ENCODE results near the gene LY6G5B.

The LY6G5B gene

DNA sequence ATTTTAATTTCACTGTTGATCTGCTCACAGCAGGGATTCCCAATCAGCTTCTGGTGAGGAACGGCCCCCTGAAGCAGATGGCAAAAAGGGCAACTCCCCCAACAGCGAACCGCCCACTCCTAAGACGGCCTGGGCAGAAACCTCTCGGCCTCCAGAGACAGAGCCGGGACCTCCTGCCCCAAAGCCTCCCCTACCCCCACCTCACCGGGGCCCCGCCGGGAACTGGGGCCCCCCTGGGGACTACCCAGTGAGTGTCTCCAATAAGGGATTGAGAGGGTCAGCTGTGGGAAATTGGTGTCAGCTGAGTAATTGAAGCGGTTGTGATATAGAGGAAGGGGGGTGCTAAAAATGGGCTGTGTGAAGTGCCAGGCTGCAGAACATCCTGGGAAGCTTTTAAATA is 42.8 kb upstream of the LY6G5B start:
- no peak overlapping the region for H3K27ac ChIP-seq (ENCODE audit: low read length)

GRCh38 chr6:31627690-31628287 is 42.0 kb upstream of the LY6G5B start:
- Histone ChIP-seq H2AFZ (ENCODE audit: low read depth, low read length) (no peak overlapping the region), H4K20me1 (ENCODE audit: insufficient read depth, low read length) (peaks cover 73% of the 10 kb centered on the region), H3K79me2 (ENCODE audit: insufficient read depth, low read length) (peaks cover 80% of the 10 kb centered on the region), H3K9me3 (ENCODE audit: insufficient read depth, low read length, severe bottlenecking) (no peaks in the 10 kb centered on the region), H3K27me3 (ENCODE audit: insufficient read depth, low read length, poor library complexity) (no peaks in the 10 kb centered on the region), H3K27ac (ENCODE audit: low read length) (no peak overlapping the region), H3K4me3 (ENCODE audit: low read depth in 1 of 2, low read length in 2 of 2) (no peak overlapping the region), H3K36me3 (ENCODE audit: insufficient read depth, low read length) (peaks cover 100% of the 10 kb centered on the region), H3K9ac (ENCODE audit: low read depth, low read length) (0 out of 2 replicates have a peak overlapping the region, but pooled peaks have one; percentile 11), H3K4me1 (ENCODE audit: insufficient read depth, low read length) (peaks cover 24% of the 10 kb centered on the region), H3K4me2 (ENCODE audit: insufficient read depth, low read length) (no peak overlapping the region)
- ATAC-seq (ENCODE audit: insufficient read depth, low read depth), result no peak
- TF ChIP-seq CTCF (IDR thresholded peaks at IDR 0.05; ENCODE audit: borderline replicate concordance, extremely low read depth, low read length, poor library complexity, severe bottlenecking) (no peak), EZH2 (IDR thresholded peaks at IDR 0.05; ENCODE audit: borderline replicate concordance, low read depth, low read length, severe bottlenecking) (no peak)
- no peak for DNase-seq

More for the DNA sequence above, 42.8 kb upstream of the LY6G5B start:
- peaks cover 88% of the 10 kb centered on the region for H3K79me2 ChIP-seq (ENCODE audit: insufficient read depth, low read length)
- H3K9ac ChIP-seq (ENCODE audit: low read depth, low read length), result no peak overlapping the region
- no peak for ATAC-seq (ENCODE audit: insufficient read depth, low read depth)
- no peak overlapping the region for H3K4me2 ChIP-seq (ENCODE audit: insufficient read depth, low read length)
- no peak overlapping the region for H3K4me3 ChIP-seq (ENCODE audit: low read depth in 1 of 2, low read length in 2 of 2)
- peaks cover 32% of the 10 kb centered on the region for H3K4me1 ChIP-seq (ENCODE audit: insufficient read depth, low read length)
- no peak overlapping the region for H2AFZ ChIP-seq (ENCODE audit: low read depth, low read length)
- no peaks in the 10 kb centered on the region for H3K27me3 ChIP-seq (ENCODE audit: insufficient read depth, low read length, poor library complexity)
- no peaks in the 10 kb centered on the region for H3K9me3 ChIP-seq (ENCODE audit: insufficient read depth, low read length, severe bottlenecking)
- peaks cover 73% of the 10 kb centered on the region for H4K20me1 ChIP-seq (ENCODE audit: insufficient read depth, low read length)
- TF ChIP-seq CTCF (IDR thresholded peaks at IDR 0.05; ENCODE audit: borderline replicate concordance, extremely low read depth, low read length, poor library complexity, severe bottlenecking) (no peak), EZH2 (IDR thresholded peaks at IDR 0.05; ENCODE audit: borderline replicate concordance, low read depth, low read length, severe bottlenecking) (no peak)
- DNase-seq, result no peak
- H3K36me3 ChIP-seq (ENCODE audit: insufficient read depth, low read length), result peaks cover 100% of the 10 kb centered on the region

DNA sequence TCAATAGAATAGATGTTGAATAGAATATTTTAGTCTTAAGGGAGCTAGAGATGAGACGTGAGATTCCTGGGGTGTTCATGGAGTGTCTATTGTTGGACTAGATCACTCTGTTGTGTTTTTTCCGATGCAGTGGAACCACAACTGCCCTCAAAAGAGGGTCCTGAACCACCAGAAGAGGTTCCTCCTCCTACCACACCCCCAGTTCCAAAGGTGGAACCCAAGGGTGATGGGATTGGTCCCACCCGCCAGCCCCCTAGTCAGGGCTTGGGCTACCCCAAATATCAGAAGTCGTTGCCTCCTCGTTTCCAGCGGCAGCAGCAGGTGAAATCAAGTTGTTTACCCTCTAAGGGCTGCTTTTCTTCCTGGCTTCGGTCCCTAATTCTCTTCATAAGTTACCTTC is 40.8 kb upstream of the LY6G5B start:
- Histone ChIP-seq H3K27me3 (ENCODE audit: insufficient read depth, low read length, poor library complexity) (no peaks in the 10 kb centered on the region), H3K36me3 (ENCODE audit: insufficient read depth, low read length) (peaks cover 100% of the 10 kb centered on the region), H3K4me2 (ENCODE audit: insufficient read depth, low read length) (no peak overlapping the region), H3K4me1 (ENCODE audit: insufficient read depth, low read length) (peaks cover 14% of the 10 kb centered on the region; the same call in 1 of the 2 replicates), H3K9ac (ENCODE audit: low read depth, low read length) (no peak overlapping the region), H3K9me3 (ENCODE audit: insufficient read depth, low read length, severe bottlenecking) (no peaks in the 10 kb centered on the region), H3K27ac (ENCODE audit: low read length) (no peak overlapping the region), H3K4me3 (ENCODE audit: low read depth in 1 of 2, low read length in 2 of 2) (no peak overlapping the region), H3K79me2 (ENCODE audit: insufficient read depth, low read length) (peaks cover 67% of the 10 kb centered on the region), H4K20me1 (ENCODE audit: insufficient read depth, low read length) (peaks cover 74% of the 10 kb centered on the region), H2AFZ (ENCODE audit: low read depth, low read length) (no peak overlapping the region)
- no peak for ATAC-seq (ENCODE audit: insufficient read depth, low read depth)
- no peak for DNase-seq
- TF ChIP-seq CTCF (IDR thresholded peaks at IDR 0.05; ENCODE audit: borderline replicate concordance, extremely low read depth, low read length, poor library complexity, severe bottlenecking), result no peak
- TF ChIP-seq EZH2 (IDR thresholded peaks at IDR 0.05; ENCODE audit: borderline replicate concordance, low read depth, low read length, severe bottlenecking), result no peak

Data from DND-41 (cell line).